ENCODE data around the gene ZNF662. TPM values are rescaled to one million over a fixed set of nuclear protein-coding genes. Genes with fewer than 3 reads are reported as not detected.

The ZNF662 gene
- total RNA-seq, 1 experiment from 2014 or later: not detected

GRCh38 chr3:42964266-42964665, 58.3 kb downstream of the ZNF662 start:
- Histone ChIP-seq H3K27ac (ENCODE audit: low read depth, low read length, poor library complexity, severe bottlenecking) (no peak overlapping the region), H3K27me3 (replicated peaks; ENCODE audit: insufficient read depth, low read depth, low read length, poor library complexity) (no peaks in the 10 kb centered on the region), H3K4me1 (ENCODE audit: insufficient read depth, low read length, poor library complexity, severe bottlenecking) (no peaks in the 10 kb centered on the region), H3K36me3 (ENCODE audit: insufficient read depth, low read length, poor library complexity, severe bottlenecking) (no peaks in the 10 kb centered on the region), H3K4me3 (ENCODE audit: low read depth, low read length, poor library complexity, severe bottlenecking) (no peak overlapping the region), H3K9me3 (ENCODE audit: low read depth, low read length, poor library complexity, severe bottlenecking) (no peaks in the 10 kb centered on the region)
- POLR2A ChIA-PET (ENCODE audit: low non-redundant PET): no interaction called here
- no peak for TF ChIP-seq EZH2 (IDR thresholded peaks at IDR 0.05; ENCODE audit: borderline replicate concordance, low read depth, low read length, poor library complexity, severe bottlenecking)
- TF ChIP-seq, protein P1, sequence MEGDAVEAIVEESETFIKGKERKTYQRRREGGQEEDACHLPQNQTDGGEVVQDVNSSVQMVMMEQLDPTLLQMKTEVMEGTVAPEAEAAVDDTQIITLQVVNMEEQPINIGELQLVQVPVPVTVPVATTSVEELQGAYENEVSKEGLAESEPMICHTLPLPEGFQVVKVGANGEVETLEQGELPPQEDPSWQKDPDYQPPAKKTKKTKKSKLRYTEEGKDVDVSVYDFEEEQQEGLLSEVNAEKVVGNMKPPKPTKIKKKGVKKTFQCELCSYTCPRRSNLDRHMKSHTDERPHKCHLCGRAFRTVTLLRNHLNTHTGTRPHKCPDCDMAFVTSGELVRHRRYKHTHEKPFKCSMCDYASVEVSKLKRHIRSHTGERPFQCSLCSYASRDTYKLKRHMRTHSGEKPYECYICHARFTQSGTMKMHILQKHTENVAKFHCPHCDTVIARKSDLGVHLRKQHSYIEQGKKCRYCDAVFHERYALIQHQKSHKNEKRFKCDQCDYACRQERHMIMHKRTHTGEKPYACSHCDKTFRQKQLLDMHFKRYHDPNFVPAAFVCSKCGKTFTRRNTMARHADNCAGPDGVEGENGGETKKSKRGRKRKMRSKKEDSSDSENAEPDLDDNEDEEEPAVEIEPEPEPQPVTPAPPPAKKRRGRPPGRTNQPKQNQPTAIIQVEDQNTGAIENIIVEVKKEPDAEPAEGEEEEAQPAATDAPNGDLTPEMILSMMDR (conservative IDR thresholded peaks at IDR 0.05; ENCODE audit: low read depth, low read length): no peak
- no peak for DNase-seq (ENCODE audit: low spot score)
- no TSS peak for BruUV-seq (replicated peaks)
- CTCF ChIA-PET: no interaction called here
- intact Hi-C loops (cut with micrococcal nuclease; ENCODE audit: unreplicated experiment): loop anchor here (5.0 kb wide), 1 partner anchor 193 kb away; no protein-coding TSS in a partner anchor

Other genes starting within 250 kb of the ZNF662 start
- gene KLHL40, start 220.6 kb upstream of the ZNF662 start, total RNA-seq (2021): not detected in 2 replicates
- gene HHATL, start 203.3 kb upstream of the ZNF662 start, total RNA-seq (2021): not detected in 2 replicates
- gene CCDC13, start 132.9 kb upstream of the ZNF662 start, total RNA-seq (2021): 0.55 TPM in 1 of 2 replicates, not detected in the other
- gene HIGD1A, start 101.7 kb upstream of the ZNF662 start, total RNA-seq (2021): 40.9 and 50.6 TPM in 2 replicates
- not detected in 2 replicates for gene ACKR2, start 96.7 kb upstream of the ZNF662 start, total RNA-seq (2021)
- not detected in 2 replicates for gene CYP8B1, start 30.3 kb upstream of the ZNF662 start, total RNA-seq (2021)
- 1.4 and 1.9 TPM in 2 replicates for gene GASK1A, start 73.2 kb downstream of the ZNF662 start, total RNA-seq (2021)
- gene POMGNT2, start 199.9 kb downstream of the ZNF662 start, total RNA-seq (2021): 6.5 and 7.6 TPM in 2 replicates

Data from A673 (cell line).